Parathyroid adenoma (tissue), 2 donors: ENCODE data around the gene PDCD1.

Experiments
- H2AFZ ChIP-seq: fragments of 300-600 bp; sonication (generic); one replicate; pipeline ENCODE4 v1.7.0; 2017; ENCODE audit warnings: antibody characterized with exemption, mild to moderate bottlenecking
- H3K27ac ChIP-seq: fragments of 300-600 bp; sonication (generic); one replicate; pipeline ENCODE4 v1.7.0; 2017
- H3K27me3 ChIP-seq: fragments of 300-600 bp; sonication (generic); one replicate; pipeline ENCODE4 v1.7.0; 2017; ENCODE audit warnings: low read length; ENCODE audit not compliant: control insufficient read depth, insufficient read depth
- H3K36me3 ChIP-seq: fragments of 300-600 bp; sonication (generic); one replicate; pipeline ENCODE4 v1.7.0; 2017; ENCODE audit warnings: low read length; ENCODE audit not compliant: control insufficient read depth, insufficient read depth
- H3K4me1 ChIP-seq: fragments of 300-600 bp; sonication (generic); one replicate; pipeline ENCODE4 v1.7.0; 2017; ENCODE audit warnings: control low read depth
- H3K4me2 ChIP-seq: fragments of 300-600 bp; sonication (generic); one replicate; pipeline ENCODE4 v1.7.0; 2017; ENCODE audit warnings: low read length
- H3K4me3 ChIP-seq: fragments of 300-600 bp; sonication (generic); one replicate; pipeline ENCODE4 v1.7.0; 2017; ENCODE audit warnings: low read depth, low read length
- H3K79me2 ChIP-seq: fragments of 300-600 bp; sonication (generic); one replicate; pipeline ENCODE4 v1.7.0; 2017; ENCODE audit warnings: control low read depth
- H3K9ac ChIP-seq: fragments of 300-600 bp; sonication (generic); one replicate; pipeline ENCODE4 v1.7.0; 2017; ENCODE audit warnings: mild to moderate bottlenecking
- H3K9me3 ChIP-seq: fragments of 300-600 bp; sonication (generic); one replicate; pipeline ENCODE4 v1.7.0; 2017; ENCODE audit warnings: low read length; ENCODE audit not compliant: control insufficient read depth
- TF ChIP-seq, protein P1 (sequence below): fragments of 300-600 bp; sonication (generic); IDR thresholded peaks from one replicate; pipeline ENCODE4 v1.7.0; 2017; ENCODE audit warnings: antibody characterized with exemption, mild to moderate bottlenecking
- donor health status: primary hyperparathyroidism.

PDCD1 gene

DNA sequence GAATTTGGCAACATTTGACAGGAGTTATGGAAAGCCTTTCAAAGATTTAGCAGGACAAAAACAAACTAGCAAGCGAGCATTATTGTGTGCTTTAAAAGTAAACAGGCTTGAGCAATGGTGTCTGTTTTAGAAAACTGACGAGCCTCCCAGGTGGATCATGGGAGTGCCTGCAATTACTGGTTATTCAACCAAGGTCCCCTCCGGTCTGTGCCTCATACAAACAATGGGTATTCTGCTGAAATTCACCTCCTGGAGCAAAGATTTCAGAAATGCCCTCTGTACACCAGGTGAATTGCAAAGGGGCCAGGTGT is 33.2 kb upstream of the PDCD1 start:
- Histone ChIP-seq H3K27me3 (no peaks in the 10 kb centered on the region), H3K9me3 (no peaks in the 10 kb centered on the region), H3K9ac (no peak overlapping the region), H3K36me3 (no peaks in the 10 kb centered on the region), H3K27ac (no peak overlapping the region), H2AFZ (no peak overlapping the region), H3K4me3 (no peak overlapping the region), H3K4me1 (no peaks in the 10 kb centered on the region), H3K4me2 (no peak overlapping the region), H3K79me2 (no peaks in the 10 kb centered on the region)
- TF ChIP-seq, protein P1, sequence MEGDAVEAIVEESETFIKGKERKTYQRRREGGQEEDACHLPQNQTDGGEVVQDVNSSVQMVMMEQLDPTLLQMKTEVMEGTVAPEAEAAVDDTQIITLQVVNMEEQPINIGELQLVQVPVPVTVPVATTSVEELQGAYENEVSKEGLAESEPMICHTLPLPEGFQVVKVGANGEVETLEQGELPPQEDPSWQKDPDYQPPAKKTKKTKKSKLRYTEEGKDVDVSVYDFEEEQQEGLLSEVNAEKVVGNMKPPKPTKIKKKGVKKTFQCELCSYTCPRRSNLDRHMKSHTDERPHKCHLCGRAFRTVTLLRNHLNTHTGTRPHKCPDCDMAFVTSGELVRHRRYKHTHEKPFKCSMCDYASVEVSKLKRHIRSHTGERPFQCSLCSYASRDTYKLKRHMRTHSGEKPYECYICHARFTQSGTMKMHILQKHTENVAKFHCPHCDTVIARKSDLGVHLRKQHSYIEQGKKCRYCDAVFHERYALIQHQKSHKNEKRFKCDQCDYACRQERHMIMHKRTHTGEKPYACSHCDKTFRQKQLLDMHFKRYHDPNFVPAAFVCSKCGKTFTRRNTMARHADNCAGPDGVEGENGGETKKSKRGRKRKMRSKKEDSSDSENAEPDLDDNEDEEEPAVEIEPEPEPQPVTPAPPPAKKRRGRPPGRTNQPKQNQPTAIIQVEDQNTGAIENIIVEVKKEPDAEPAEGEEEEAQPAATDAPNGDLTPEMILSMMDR = no peak

DNA sequence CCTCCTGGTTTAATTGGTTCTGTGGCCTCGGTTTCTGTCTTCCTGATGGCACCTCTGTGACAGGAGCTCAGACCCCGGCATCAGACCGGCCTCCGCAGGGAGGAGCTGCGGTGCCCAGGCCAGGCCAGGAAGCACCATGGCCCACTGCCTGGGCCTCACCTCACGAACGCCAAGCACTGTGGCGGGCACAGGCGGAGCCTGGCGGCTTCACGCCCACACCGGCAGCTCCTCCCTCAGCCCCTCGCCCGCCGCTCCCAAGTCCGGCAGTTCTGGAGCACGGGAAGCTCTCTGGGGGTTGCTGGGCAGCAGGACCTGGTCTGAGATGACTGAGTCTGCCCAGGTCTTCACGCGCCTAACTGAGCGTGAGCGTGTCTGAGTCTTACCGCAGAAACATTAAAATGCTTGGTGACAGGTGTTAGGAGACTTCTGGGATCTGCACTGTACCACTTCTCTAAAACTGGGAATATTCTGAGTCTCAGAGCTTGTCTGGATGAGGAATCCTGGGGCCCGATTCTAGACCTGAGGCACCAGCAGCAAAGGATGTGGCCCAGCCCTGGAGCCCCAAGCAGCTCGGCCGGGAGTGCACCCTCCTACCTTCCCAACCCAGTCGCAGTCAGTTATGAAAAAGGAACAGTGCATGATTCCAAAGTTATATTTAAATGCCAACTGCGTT is 32.8 kb upstream of the PDCD1 start:
- Histone ChIP-seq H3K4me1 (no peaks in the 10 kb centered on the region), H3K4me2 (no peak overlapping the region), H3K79me2 (no peaks in the 10 kb centered on the region), H3K27me3 (no peaks in the 10 kb centered on the region), H2AFZ (no peak overlapping the region), H3K27ac (no peak overlapping the region), H3K36me3 (no peaks in the 10 kb centered on the region), H3K9me3 (no peaks in the 10 kb centered on the region), H3K4me3 (no peak overlapping the region), H3K9ac (no peak overlapping the region)
- TF ChIP-seq, protein P1 = no peak

DNA sequence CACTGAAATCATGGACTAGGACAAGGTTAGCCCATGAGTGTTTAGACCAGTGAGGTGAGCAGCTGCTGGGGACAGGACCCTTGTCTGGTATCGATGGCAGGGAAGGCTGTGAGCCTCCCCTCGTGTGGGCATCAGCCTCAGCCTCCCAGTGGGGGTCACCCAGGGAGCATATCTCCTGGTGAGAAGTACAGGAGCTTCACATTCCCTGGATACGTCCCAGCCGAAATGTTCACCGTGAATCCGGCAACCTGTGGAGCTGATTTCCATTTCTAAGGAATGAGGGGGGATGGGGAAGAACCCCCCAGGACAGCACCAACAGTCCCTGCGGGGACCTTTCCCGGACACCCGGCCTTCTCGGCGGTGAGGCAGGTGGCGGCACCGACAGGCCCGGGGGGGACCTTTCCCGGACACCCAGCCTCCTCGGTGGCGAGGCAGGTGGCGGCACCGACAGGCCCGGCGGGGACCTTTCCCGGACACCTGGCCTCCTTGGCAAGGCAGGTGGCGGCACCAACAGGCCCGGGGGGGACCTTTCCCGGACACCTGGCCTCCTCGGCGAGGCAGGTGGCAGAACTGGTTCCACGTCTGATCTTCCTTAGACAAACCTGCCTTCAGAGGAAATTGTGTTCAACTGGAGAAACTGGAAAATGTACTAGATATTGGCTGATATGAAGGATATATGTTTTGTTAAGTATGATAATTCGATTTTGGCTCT is 32.0 kb upstream of the PDCD1 start:
- Histone ChIP-seq H3K27ac (no peak overlapping the region), H3K36me3 (no peaks in the 10 kb centered on the region), H3K9ac (no peak overlapping the region), H3K4me1 (no peaks in the 10 kb centered on the region), H3K79me2 (no peaks in the 10 kb centered on the region), H3K27me3 (no peaks in the 10 kb centered on the region), H3K9me3 (no peaks in the 10 kb centered on the region), H2AFZ (no peak overlapping the region), H3K4me3 (no peak overlapping the region), H3K4me2 (no peak overlapping the region)
- TF ChIP-seq, protein P1 = no peak

DNA sequence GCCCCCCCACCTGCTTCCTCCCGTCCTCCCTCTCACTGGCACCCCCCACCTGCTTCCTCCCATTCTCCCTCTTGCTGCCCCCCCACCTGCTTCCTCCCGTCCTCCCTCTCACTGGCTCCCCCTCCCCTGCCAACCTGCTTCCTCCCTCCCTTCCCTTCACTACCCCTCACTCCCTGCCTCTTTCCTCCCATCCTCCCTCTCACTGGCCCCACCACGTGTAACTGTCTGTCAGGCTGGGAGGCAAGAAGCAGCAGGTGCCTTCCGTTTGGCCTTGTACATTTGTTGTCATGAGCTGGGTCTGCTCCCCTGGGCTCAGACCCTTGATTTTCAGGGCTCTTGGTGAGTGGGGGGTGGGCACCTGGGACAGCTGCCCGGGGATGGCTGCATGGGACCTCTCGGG is 29.9 kb upstream of the PDCD1 start:
- Histone ChIP-seq H3K27me3 (no peaks in the 10 kb centered on the region), H3K4me3 (no peak overlapping the region), H3K4me1 (no peaks in the 10 kb centered on the region), H3K36me3 (no peaks in the 10 kb centered on the region), H2AFZ (no peak overlapping the region), H3K79me2 (no peaks in the 10 kb centered on the region), H3K9ac (no peak overlapping the region), H3K9me3 (no peaks in the 10 kb centered on the region), H3K4me2 (no peak overlapping the region), H3K27ac (no peak overlapping the region)
- TF ChIP-seq, protein P1 = no peak
